ENCODE measurements around the gene LRFN4.

The LRFN4 gene

DNA sequence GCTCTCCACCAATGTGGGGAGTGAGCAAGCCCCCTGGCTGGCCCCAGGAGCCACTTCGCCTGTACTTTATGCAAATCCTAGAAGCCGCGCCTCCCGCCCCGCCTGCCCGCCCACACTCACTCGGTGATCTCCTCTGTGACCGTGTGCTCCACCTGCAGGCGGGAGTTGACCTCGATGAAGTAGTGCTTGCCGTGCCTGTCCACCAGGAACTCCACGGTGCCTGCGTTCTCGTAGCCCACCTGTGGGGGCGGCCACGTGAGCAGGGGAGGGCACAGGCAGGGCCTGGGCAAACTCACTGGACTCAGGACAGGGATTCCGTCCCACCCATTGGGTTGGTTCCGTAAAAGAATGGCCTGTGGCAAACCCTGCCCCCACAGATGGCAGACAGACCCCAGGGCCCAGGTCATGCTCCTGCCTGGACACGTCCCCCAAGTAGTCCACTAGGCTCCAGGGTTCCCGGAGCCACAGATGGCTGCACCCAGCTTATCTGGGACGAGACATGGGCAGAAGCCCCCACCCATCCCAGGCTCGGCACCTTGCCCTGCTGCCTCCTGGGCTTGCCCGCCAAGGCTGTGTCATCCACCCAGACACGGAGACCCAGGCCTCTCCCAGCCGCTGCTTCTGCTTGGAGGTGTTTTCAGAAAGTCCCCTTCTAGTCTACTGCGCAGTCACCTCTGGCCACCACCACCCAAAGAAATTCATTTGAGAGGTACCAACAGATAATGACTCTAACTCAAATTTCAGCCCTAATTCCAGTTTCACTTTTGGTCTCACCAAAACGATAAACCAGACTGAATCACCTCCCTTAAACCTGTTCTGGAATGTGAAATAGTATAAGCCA is 12.1 kb downstream of the LRFN4 start:
- peak; percentile 49 for ATAC-seq
- TF ChIP-seq ZFP30 (CRISPR knock-in tag; IDR thresholded peaks at IDR 0.05) = no peak
- TF ChIP-seq ESRRG (CRISPR knock-in tag; IDR thresholded peaks at IDR 0.05) = no peak
- no peak for TF ChIP-seq ISL1 (CRISPR knock-in tag; IDR thresholded peaks at IDR 0.05)
- TF ChIP-seq, protein P1, sequence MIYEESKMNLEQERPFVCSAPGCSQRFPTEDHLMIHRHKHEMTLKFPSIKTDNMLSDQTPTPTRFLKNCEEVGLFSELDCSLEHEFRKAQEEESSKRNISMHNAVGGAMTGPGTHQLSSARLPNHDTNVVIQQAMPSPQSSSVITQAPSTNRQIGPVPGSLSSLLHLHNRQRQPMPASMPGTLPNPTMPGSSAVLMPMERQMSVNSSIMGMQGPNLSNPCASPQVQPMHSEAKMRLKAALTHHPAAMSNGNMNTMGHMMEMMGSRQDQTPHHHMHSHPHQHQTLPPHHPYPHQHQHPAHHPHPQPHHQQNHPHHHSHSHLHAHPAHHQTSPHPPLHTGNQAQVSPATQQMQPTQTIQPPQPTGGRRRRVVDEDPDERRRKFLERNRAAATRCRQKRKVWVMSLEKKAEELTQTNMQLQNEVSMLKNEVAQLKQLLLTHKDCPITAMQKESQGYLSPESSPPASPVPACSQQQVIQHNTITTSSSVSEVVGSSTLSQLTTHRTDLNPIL (CRISPR knock-in tag; IDR thresholded peaks at IDR 0.05; ENCODE audit: low read depth) = no peak
- no peak for TF ChIP-seq ZNF70 (CRISPR knock-in tag; IDR thresholded peaks at IDR 0.05)
- TF ChIP-seq TOX (CRISPR knock-in tag; IDR thresholded peaks at IDR 0.05; ENCODE audit: borderline replicate concordance) = no peak
- TF ChIP-seq, protein P2, sequence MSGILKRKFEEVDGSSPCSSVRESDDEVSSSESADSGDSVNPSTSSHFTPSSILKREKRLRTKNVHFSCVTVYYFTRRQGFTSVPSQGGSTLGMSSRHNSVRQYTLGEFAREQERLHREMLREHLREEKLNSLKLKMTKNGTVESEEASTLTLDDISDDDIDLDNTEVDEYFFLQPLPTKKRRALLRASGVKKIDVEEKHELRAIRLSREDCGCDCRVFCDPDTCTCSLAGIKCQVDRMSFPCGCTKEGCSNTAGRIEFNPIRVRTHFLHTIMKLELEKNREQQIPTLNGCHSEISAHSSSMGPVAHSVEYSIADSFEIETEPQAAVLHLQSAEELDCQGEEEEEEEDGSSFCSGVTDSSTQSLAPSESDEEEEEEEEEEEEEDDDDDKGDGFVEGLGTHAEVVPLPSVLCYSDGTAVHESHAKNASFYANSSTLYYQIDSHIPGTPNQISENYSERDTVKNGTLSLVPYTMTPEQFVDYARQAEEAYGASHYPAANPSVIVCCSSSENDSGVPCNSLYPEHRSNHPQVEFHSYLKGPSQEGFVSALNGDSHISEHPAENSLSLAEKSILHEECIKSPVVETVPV (CRISPR knock-in tag; IDR thresholded peaks at IDR 0.05) = no peak
- TF ChIP-seq ZC3H10 (CRISPR knock-in tag; IDR thresholded peaks at IDR 0.05) = no peak
- no peak for TF ChIP-seq ARNTL (CRISPR knock-in tag; IDR thresholded peaks at IDR 0.05; ENCODE audit: borderline replicate concordance, low read depth)

DNA sequence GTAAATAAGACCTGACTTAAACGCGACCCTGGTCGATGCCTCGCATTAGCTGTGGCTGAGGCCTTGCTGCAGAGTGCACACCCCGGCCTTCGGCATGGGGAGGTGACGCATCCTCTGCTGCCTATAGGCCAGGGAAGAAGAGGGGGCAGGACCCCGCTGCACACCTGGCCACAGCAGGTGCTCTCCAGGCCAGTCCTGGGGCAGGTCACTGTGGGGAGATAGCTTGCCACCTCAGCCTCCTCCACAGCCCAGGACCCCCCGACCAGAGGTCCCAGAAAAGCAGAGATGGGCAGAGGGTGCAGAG is 12.7 kb downstream of the LRFN4 start:
- TF ChIP-seq TOX (CRISPR knock-in tag; IDR thresholded peaks at IDR 0.05; ENCODE audit: borderline replicate concordance) = no peak
- TF ChIP-seq, protein P3, sequence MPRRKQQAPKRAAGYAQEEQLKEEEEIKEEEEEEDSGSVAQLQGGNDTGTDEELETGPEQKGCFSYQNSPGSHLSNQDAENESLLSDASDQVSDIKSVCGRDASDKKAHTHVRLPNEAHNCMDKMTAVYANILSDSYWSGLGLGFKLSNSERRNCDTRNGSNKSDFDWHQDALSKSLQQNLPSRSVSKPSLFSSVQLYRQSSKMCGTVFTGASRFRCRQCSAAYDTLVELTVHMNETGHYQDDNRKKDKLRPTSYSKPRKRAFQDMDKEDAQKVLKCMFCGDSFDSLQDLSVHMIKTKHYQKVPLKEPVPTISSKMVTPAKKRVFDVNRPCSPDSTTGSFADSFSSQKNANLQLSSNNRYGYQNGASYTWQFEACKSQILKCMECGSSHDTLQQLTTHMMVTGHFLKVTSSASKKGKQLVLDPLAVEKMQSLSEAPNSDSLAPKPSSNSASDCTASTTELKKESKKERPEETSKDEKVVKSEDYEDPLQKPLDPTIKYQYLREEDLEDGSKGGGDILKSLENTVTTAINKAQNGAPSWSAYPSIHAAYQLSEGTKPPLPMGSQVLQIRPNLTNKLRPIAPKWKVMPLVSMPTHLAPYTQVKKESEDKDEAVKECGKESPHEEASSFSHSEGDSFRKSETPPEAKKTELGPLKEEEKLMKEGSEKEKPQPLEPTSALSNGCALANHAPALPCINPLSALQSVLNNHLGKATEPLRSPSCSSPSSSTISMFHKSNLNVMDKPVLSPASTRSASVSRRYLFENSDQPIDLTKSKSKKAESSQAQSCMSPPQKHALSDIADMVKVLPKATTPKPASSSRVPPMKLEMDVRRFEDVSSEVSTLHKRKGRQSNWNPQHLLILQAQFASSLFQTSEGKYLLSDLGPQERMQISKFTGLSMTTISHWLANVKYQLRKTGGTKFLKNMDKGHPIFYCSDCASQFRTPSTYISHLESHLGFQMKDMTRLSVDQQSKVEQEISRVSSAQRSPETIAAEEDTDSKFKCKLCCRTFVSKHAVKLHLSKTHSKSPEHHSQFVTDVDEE (CRISPR knock-in tag; IDR thresholded peaks at IDR 0.05) = no peak
- TF ChIP-seq SNAI2 (CRISPR knock-in tag; IDR thresholded peaks at IDR 0.05) = no peak
- TF ChIP-seq BACH2 (CRISPR knock-in tag; IDR thresholded peaks at IDR 0.05; ENCODE audit: borderline replicate concordance) = no peak
- no peak for TF ChIP-seq OSR1 (CRISPR knock-in tag; IDR thresholded peaks at IDR 0.05)
- TF ChIP-seq ZC3H10 (CRISPR knock-in tag; IDR thresholded peaks at IDR 0.05) = no peak
- no peak for TF ChIP-seq ESRRG (CRISPR knock-in tag; IDR thresholded peaks at IDR 0.05)
- TF ChIP-seq ZNF565 (CRISPR knock-in tag; conservative IDR thresholded peaks at IDR 0.05; ENCODE audit: low read depth) = no peak
- no peak for TF ChIP-seq CSDC2 (CRISPR knock-in tag; IDR thresholded peaks at IDR 0.05)
- TF ChIP-seq, protein P2 (CRISPR knock-in tag; IDR thresholded peaks at IDR 0.05) = no peak
- TF ChIP-seq ZNF70 (CRISPR knock-in tag; IDR thresholded peaks at IDR 0.05) = no peak
- no peak for TF ChIP-seq PPARA (CRISPR knock-in tag; IDR thresholded peaks at IDR 0.05; ENCODE audit: borderline replicate concordance)
- no peak for TF ChIP-seq ISL1 (CRISPR knock-in tag; IDR thresholded peaks at IDR 0.05)
- TF ChIP-seq ZNF8 (CRISPR knock-in tag; IDR thresholded peaks at IDR 0.05) = no peak
- TF ChIP-seq RARB (CRISPR knock-in tag; IDR thresholded peaks at IDR 0.05) = no peak
- TF ChIP-seq, protein P1 (CRISPR knock-in tag; IDR thresholded peaks at IDR 0.05; ENCODE audit: low read depth) = no peak
- TF ChIP-seq ZFP30 (CRISPR knock-in tag; IDR thresholded peaks at IDR 0.05) = no peak
- TF ChIP-seq ZFP3 (CRISPR knock-in tag; IDR thresholded peaks at IDR 0.05) = no peak
- no peak for TF ChIP-seq GLIS3 (CRISPR knock-in tag; IDR thresholded peaks at IDR 0.05)

DNA sequence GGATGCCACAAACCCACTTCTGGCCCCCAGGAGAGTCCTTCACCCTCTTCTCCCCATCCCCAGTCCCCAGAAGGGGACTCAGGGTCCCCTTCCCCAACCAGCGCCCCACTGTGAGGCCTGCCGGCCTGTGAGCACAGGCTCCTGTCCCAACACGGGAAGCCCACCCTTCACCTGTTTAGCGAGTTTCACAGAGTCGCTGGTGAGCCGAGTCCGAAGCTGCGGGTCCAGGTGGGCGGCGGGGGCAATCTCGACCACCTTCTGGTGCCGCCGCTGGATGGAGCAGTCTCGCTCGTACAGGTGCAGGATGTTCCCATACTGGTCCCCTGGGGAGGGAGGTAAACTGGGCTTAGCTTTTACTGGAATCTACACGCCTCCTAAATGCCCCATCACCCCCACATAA is 13.3 kb downstream of the LRFN4 start:
- TF ChIP-seq TCF4 (CRISPR knock-in tag; IDR thresholded peaks at IDR 0.05; ENCODE audit: borderline replicate concordance) (no peak), OSR1 (CRISPR knock-in tag; IDR thresholded peaks at IDR 0.05) (no peak), RARB (CRISPR knock-in tag; IDR thresholded peaks at IDR 0.05) (no peak), ESRRG (CRISPR knock-in tag; IDR thresholded peaks at IDR 0.05) (no peak), CSDC2 (CRISPR knock-in tag; IDR thresholded peaks at IDR 0.05) (no peak), ZNF8 (CRISPR knock-in tag; IDR thresholded peaks at IDR 0.05) (no peak), GLIS3 (CRISPR knock-in tag; IDR thresholded peaks at IDR 0.05) (no peak), SNAI2 (CRISPR knock-in tag; IDR thresholded peaks at IDR 0.05) (no peak), ZC3H10 (CRISPR knock-in tag; IDR thresholded peaks at IDR 0.05) (no peak), ZNF565 (CRISPR knock-in tag; conservative IDR thresholded peaks at IDR 0.05; ENCODE audit: low read depth) (no peak), BACH2 (CRISPR knock-in tag; IDR thresholded peaks at IDR 0.05; ENCODE audit: borderline replicate concordance) (no peak), ISL1 (CRISPR knock-in tag; IDR thresholded peaks at IDR 0.05) (no peak), ARNTL (CRISPR knock-in tag; IDR thresholded peaks at IDR 0.05; ENCODE audit: borderline replicate concordance, low read depth) (no peak), PPARA (CRISPR knock-in tag; IDR thresholded peaks at IDR 0.05; ENCODE audit: borderline replicate concordance) (no peak)
- TF ChIP-seq, protein P4, sequence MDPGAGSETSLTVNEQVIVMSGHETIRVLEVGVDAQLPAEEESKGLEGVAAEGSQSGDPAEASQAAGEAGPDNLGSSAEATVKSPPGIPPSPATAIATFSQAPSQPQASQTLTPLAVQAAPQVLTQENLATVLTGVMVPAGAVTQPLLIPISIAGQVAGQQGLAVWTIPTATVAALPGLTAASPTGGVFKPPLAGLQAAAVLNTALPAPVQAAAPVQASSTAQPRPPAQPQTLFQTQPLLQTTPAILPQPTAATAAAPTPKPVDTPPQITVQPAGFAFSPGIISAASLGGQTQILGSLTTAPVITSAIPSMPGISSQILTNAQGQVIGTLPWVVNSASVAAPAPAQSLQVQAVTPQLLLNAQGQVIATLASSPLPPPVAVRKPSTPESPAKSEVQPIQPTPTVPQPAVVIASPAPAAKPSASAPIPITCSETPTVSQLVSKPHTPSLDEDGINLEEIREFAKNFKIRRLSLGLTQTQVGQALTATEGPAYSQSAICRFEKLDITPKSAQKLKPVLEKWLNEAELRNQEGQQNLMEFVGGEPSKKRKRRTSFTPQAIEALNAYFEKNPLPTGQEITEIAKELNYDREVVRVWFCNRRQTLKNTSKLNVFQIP (CRISPR knock-in tag; IDR thresholded peaks at IDR 0.05; ENCODE audit: borderline replicate concordance, low read depth) = no peak
- no peak for ATAC-seq

More for the DNA sequence above, 12.7 kb downstream of the LRFN4 start:
- no peak for ATAC-seq

All from SK-N-SH treated with all-trans-retinoic acid at 6 μM for 48 hours (cell line).